Frontal cortex (tissue), 4 donors: Measurements from ENCODE around the gene STARD7. TPM values are rescaled to one million over a fixed set of nuclear protein-coding genes. Genes with fewer than 3 reads are reported as not detected.
A peak's percentile ranks its signal among the peaks of the same experiment; 100 is the strongest.
"Not testable (repeated sequence)": the region's sequence is repeated elsewhere in the genome, so short reads cannot be mapped to it uniquely, and the experiment has no call there.

Source experiments
- DNase-seq, 2 donors: peaks; one replicate each; pipeline ENCODE4 v3.0.0; 2012; ENCODE audit warnings: low spot score in 2 of 2
- FAIRE-seq: peaks from 2 replicates; lab custom pipeline; 2012; peaks lifted over from hg19 to GRCh38; lab: Jason Lieb, UNC
- total RNA-seq: library from RNA; depleted of rRNA; stranded (reverse); fragments of >200 nt; gene quantifications from one replicate; pipeline ENCODE4 v1.2.3, GENCODE V29; 2014
- donor health status: control.
- donor health status: control.
- donor health status: control.

Gene STARD7
- total RNA-seq, 1 donor from 2014 or later, result 174 TPM

GRCh38 chr2:96169868-96170507 lies 38.6 kb downstream of the STARD7 start:
- no peak for DNase-seq
- no peak for FAIRE-seq

- DNase-seq (no peak), FAIRE-seq (no peak)
Observed at GRCh38 chr2:96167407-96168013, 41.1 kb downstream of the STARD7 start.

GRCh38 chr2:96164459-96165184 lies 44.0 kb downstream of the STARD7 start:
- FAIRE-seq, result no peak
- DNase-seq, result peak in 1 of 2 donors; percentile 58

GRCh38 chr2:96163768-96164429 lies 44.7 kb downstream of the STARD7 start:
- DNase-seq (no peak), FAIRE-seq (no peak)

- DNase-seq, result no peak
- no peak for FAIRE-seq
Observed at GRCh38 chr2:96163415-96163767, 45.2 kb downstream of the STARD7 start.

GRCh38 chr2:96161898-96162297 lies 46.7 kb downstream of the STARD7 start:
- DNase-seq (peak in 1 of 2 donors; percentile 19), FAIRE-seq (no peak)

GRCh38 chr2:96160366-96160765 lies 48.3 kb downstream of the STARD7 start:
- not testable (repeated sequence) for FAIRE-seq, DNase-seq

GRCh38 chr2:96159084-96159830 lies 49.4 kb downstream of the STARD7 start:
- peak in 1 of 2 donors; percentile 5 for DNase-seq
- no peak for FAIRE-seq

GRCh38 chr2:96158554-96158940 lies 50.1 kb downstream of the STARD7 start:
- no peak for DNase-seq
- no peak for FAIRE-seq

GRCh38 chr2:96157649-96158553 lies 50.7 kb downstream of the STARD7 start:
- FAIRE-seq (no peak), DNase-seq (peak in 1 of 2 donors; percentile 4)

- FAIRE-seq, result no peak
- DNase-seq, result peak in 1 of 2 donors; percentile 4
Observed at GRCh38 chr2:96156926-96157648, 51.5 kb downstream of the STARD7 start.

- FAIRE-seq (no peak), DNase-seq (no peak)
Observed at GRCh38 chr2:96156011-96156820, 52.4 kb downstream of the STARD7 start.

- DNase-seq (no peak), FAIRE-seq (no peak)
Observed at GRCh38 chr2:96154506-96155380, 53.9 kb downstream of the STARD7 start.

GRCh38 chr2:96153991-96154431 lies 54.6 kb downstream of the STARD7 start:
- DNase-seq (no peak), FAIRE-seq (no peak)

GRCh38 chr2:96153291-96153713 lies 55.3 kb downstream of the STARD7 start:
- DNase-seq (no peak), FAIRE-seq (no peak)
